NCI-H146 treated with DMSO at 0.1 percent for 48 hours (cell line): Measurements from ENCODE around the gene RIT2.

Experiments used
- DNase-seq: peaks from one replicate; lab custom pipeline; 2025; ENCODE audit not compliant: unreplicated experiment; lab: John Stamatoyannopoulos, UW

Gene RIT2

GRCh38 chr18:42937436-42937835 is 178.0 kb downstream of the RIT2 start:
- DNase-seq: no peak

GRCh38 chr18:42936289-42936688 is 179.2 kb downstream of the RIT2 start:
- DNase-seq: no peak

- DNase-seq: no peak
These were observed 184.0 kb downstream of the RIT2 start for GRCh38 chr18:42931491-42931890.

- no peak for DNase-seq
These were observed 185.6 kb downstream of the RIT2 start for GRCh38 chr18:42929857-42930256.

GRCh38 chr18:42929181-42929580 is 186.3 kb downstream of the RIT2 start:
- no peak for DNase-seq

GRCh38 chr18:42925036-42925435 is 190.4 kb downstream of the RIT2 start:
- no peak for DNase-seq

- DNase-seq: no peak
These were observed 193.1 kb downstream of the RIT2 start for GRCh38 chr18:42922363-42922762.

GRCh38 chr18:42921226-42921737 is 194.2 kb downstream of the RIT2 start:
- DNase-seq: no peak

- DNase-seq: no peak
These were observed 194.9 kb downstream of the RIT2 start for GRCh38 chr18:42920621-42921020.

- peak; percentile 93 for DNase-seq
These were observed 200.2 kb downstream of the RIT2 start for GRCh38 chr18:42915299-42915698.

- DNase-seq: peak; percentile 63
These were observed 201.0 kb downstream of the RIT2 start for GRCh38 chr18:42914476-42914875.

GRCh38 chr18:42909095-42909494 is 206.4 kb downstream of the RIT2 start:
- no peak for DNase-seq

GRCh38 chr18:42906761-42907160 is 208.7 kb downstream of the RIT2 start:
- no peak for DNase-seq

- no peak for DNase-seq
These were observed 214.3 kb downstream of the RIT2 start for GRCh38 chr18:42901161-42901560.

- peak; percentile 96 for DNase-seq
These were observed 221.5 kb downstream of the RIT2 start for GRCh38 chr18:42893977-42894376.

GRCh38 chr18:42892181-42892580 is 223.3 kb downstream of the RIT2 start:
- no peak for DNase-seq

- DNase-seq: peak; percentile 98
These were observed 223.8 kb downstream of the RIT2 start for GRCh38 chr18:42891705-42892104.

- DNase-seq: peak; percentile 71
These were observed 232.3 kb downstream of the RIT2 start for GRCh38 chr18:42883169-42883568.

GRCh38 chr18:42882122-42882521 is 233.4 kb downstream of the RIT2 start:
- no peak for DNase-seq

- DNase-seq: no peak
These were observed 242.6 kb downstream of the RIT2 start for GRCh38 chr18:42872838-42873237.

- DNase-seq: no peak
These were observed 250.6 kb downstream of the RIT2 start for GRCh38 chr18:42864876-42865275.

- DNase-seq: no peak
These were observed 254.2 kb downstream of the RIT2 start for GRCh38 chr18:42861271-42861670.

- no peak for DNase-seq
These were observed 254.9 kb downstream of the RIT2 start for GRCh38 chr18:42860548-42860947.

GRCh38 chr18:42860011-42860410 is 255.5 kb downstream of the RIT2 start:
- DNase-seq: no peak
